Iris pigment epithelial cell (primary cell): ENCODE measurements around the gene IL18BP.

Experiments used
- DNase-seq: peaks from one replicate; pipeline ENCODE4 v3.0.0-alpha.2; 2011; ENCODE audit warnings: low read depth

The IL18BP gene

DNA sequence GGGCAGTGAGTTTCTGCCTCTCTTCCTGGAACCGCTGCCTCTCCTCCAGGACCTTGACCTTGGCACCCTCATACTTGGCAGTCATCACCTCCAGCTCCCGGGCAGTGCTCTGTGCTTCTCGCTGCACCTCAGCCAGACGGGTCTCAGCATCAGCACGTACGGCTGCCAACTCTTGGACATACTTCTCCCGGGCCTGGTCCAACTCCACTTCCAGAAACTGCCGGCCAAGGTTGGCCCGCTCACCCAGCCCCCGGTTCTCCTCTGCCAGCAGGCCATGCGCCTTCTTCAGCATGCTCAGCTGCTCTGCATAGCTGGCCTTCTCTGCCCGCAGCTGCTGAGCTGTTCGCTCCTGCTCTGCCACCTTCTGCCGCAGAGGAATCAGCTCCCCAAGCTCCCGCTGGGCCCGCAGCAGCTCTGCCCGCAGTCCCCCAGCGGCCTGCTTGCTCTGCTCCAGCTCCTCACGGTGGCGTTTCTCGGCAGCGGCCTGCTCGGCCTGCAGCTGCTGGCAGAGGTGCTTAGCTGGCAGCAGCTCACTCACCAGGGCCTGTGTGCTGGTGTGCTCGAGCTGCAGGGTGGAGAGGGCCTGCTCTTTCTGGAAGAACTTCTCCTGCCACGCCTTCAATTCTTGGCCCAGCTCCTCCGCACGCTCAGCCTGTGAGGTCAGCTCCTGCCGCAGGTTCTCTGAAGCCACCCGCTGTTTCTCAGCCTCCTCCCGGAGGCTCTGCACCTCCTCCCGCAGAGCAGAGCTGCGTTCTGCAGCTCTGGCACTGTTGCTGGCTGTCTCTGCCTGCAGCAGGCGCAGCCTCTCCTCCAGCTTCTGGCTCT, 14.4 kb downstream of the IL18BP start:
- peak; percentile 63 for DNase-seq

DNA sequence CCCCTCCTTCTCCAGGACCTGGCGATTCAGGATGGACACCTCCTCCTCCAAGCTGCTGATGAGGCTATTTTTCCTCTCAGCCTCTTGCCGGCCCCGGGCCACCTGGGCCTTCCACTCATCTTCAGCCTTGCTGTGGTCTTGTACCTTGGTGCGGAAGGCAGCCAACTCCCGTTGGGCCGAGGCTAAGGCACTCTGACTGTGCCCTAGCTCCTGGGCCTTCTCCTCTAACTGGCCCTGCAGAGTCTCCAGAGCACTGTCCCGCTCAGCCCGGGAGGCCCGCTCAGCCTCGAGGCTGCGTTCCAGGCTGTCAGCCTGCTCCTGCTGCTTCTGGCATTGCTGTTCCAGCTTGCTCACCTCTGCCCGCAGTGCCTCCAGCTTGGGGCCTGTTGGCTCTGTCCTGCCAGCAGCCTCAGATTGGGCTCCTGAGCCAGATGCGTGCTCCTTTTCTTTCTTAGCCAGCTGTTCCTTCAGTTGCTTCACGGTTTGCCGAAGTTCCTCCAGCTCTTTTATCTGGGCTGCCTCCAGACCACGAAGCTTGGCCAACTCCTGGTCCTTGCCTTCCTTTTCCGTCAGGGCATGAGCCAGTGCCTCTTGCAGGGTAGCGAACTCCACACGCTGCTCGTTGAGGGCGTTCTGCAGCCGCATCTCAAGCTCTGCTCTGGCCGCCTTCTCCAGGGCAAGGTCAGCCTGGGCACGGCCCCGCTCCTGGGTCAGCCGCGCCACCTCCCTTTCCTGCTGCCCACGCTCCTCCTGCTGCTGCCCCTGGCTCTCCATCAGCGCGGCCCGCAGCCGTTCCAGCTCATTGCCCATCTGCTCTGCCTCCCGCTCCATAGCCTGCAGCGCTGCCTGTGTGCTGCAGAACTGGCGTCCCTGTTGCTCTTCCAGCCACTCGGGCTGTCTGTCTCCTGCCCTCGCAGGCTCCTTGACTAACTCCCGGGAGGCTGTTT, 15.3 kb downstream of the IL18BP start:
- DNase-seq: no peak

DNA sequence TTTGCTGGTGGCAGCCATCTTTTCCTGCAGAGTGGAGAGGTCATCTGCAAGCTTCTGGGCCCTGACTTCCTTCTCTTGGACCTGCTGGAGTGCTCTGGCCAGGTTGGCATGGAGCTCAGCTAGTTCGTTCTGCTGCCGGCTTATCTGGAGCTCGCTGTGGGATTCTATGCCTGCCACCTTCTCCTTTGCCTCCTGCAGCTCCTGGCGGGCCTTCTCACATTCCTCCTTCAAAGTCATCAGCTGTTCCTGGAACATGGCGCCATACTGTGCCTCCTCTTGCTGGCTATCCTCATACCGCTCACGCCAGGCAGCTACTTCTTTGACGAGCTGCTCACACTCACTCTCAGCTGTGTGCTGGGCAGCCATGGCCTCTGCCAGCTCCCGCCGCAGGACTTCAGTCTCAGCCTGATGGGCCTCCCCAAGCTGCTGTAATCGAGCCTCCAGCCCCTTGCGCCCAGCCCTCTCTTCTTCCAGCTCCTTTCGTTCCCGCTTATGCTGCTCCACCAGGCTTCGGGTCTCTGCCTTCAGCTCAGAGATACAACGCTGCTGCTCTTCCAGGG, 16.1 kb downstream of the IL18BP start:
- DNase-seq: no peak

DNA sequence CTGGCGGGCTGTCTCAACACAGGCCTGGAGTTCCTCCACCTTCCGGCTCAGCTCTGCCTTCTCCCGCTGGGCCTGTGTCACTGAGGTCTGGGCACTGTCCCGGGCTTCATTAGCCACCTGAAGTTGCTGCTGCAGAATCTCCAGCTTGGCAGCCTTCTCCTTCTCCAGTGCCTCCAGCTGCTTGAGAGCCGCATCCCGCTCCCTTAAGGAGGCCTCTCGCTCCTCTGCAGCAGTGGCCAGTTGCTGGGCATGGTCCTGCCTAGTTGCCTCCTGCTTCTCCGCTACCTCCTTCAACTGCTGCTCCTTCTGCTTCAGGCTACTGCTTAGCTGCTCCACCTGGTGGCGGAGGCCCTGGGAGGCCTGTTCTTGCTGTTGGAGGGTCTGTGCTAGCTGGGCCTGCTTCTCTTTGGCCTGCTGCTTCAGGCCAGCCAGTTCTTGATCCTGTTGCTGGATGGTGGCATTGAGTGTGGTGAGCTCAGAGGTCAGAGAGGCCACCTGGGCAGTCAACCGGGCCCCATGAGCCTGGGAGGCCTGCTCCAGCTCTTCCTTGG, 16.9 kb downstream of the IL18BP start:
- peak; percentile 41 for DNase-seq

DNA sequence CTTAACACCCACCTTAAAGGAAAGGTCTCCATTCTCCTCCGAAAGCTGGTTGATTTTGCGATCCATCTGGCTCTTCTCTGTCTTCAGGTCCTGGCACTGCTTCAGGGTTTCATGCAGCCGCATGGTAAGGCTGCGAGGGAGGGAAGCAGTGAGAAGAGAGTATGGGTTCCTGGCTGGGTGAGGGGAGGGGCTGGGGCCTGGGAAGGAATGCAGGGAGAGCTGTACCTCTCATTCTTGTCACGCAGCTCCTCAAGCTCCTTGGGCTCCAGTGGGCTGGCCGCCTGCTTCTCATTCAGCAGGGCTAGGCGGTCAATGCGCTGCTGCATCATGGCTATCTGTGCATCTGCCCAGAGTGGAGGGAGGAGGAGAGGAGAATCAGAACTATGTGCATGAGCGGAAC, 19.5 kb downstream of the IL18BP start:
- DNase-seq: no peak

DNA sequence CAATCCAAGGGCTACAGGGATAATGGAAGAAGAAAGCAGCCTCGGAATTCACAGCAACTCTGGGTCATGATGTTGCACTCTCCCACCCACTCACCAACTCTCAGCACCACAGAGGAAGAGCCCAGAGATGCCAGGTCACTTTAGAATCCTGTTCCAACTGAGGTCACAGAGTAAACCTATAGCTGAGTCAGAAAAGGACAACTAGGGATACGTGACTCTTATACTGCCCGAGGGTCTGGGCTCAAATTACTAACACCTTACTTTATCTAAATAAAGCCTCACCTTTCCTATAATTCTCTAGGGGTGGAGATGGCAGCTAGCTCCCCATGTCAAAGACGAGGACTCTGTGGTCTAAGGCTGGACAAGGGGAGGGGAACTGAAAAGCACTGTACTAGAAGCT, 24.6 kb downstream of the IL18BP start:
- no peak for DNase-seq

DNA sequence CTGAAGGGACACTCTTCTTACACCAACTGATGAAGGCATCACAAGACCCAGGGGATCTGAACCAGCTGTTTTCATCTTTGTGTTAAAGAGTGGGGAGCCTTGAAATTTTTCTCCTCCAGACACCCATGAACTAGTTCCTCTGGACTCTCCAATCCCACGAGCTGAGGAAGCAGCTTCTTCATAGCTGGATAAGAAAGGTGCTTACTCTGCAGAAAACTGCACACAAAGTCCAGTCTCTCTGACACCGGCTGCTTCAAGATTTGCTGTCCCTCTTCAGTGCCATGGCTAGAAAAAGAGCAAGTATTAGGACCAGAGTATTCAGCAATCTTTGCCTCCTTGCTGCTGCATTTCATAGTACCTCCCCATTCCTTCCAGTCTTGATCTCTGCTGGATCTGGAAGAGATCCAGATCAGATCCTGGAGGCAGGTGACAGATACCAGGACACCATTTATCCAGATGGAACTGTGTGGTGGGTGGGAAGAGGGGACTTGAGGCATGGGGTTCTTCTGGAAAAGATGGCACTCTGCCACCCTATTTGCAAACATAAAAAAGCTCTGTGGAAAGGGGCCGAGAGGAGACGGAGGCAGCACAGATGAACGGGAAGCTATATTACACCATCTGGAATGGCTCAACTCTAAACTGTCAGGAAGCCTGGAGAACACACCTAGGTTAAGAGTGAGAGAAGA, 25.5 kb downstream of the IL18BP start:
- DNase-seq: no peak

DNA sequence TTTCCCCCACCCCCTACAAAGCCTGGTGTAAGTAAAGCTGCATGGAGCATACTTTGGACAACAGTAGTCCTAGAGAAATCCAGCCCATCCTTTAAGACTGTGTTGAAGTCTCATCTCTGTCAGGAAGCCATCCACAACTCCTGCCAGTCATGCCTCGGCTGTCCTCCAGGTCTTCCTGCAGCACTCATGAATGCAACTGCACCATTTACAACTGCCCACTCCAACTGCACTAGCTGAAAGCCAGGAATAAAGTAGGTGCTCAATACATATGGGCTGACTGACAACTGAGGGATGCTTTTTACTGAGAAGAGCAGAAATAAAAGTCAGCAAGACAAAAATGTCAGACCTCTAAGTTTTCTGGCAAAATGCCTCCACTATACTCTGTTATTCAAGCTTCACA, 27.4 kb downstream of the IL18BP start:
- no peak for DNase-seq

DNA sequence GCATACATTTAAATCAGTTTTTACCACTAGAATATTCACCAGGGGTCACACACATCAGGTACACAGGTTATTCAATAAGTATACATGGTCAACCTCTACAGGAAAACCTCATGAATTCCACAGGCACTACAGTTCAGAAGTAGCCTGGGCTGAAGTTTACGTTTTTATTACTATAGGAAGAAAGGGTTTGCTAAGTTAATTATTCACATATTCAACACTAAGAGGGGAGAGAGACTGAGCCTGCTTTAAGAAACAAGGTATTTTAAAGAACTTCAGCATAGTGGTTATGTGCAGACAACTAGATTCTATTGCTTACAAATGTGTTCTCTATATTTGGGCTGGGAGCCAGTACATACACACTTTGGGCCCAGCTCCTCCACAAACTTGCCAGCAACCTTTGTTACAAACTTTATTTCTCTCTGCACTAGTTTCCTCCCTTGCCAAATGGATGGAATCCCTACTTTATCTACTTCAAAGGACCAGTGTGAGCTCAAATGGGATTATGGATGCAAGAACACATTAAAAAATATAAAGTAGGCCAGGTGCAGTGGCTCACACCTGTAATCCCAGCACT, 31.9 kb downstream of the IL18BP start:
- DNase-seq: no peak

DNA sequence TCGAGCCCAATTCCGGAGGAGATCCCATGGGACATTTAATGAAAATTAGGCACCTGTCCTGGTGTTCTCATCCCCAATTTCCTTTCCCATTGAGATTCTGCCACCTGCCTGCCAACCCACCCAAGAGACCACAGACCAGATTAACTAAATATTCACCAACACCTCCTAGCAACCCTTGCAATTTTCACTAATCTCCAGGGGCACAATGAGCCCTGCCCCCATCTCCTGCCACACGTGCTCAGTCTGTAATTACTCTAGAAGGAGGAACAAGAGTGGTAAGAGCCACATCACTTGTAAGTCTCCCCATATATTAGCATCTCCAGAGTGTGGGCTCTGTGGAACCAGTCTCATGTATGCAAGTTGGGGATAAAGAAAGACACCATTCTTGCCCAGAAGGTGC, 38.0 kb downstream of the IL18BP start:
- no peak for DNase-seq

DNA sequence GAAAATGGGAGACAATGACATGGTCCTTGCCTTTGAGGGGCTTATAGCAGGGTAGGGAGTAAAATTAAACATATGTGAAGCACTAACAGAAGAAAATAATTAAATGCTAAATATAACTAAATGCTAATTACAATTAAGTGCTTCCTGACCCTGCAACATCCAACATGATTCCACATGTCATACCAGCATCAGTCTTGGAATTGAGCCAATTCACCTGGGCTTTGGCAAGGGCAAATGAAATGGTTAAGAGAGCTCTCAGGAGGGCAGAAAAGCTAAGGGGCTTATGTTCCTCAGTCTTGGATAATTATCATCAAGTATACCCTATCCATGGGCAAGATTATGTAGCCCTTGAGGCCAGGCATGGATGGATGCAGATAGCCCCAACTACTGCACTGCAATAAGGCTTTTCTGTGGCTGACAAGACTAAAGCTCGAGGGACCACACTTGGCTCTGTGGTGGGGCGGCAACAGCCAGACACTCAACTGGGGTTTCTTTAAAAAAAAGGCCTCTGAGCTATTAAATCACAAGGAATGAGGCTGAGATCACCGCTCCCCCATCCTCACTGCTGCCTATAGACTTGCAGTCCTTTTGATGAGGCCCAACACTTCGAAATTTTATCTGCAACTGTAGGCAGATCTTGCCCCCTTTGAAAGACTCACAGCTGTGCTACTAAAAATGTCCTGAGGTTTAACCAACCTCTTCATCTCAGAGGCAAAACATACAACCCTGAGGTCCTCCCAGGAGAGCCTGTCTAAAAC, 39.0 kb downstream of the IL18BP start:
- peak; percentile 8 for DNase-seq

DNA sequence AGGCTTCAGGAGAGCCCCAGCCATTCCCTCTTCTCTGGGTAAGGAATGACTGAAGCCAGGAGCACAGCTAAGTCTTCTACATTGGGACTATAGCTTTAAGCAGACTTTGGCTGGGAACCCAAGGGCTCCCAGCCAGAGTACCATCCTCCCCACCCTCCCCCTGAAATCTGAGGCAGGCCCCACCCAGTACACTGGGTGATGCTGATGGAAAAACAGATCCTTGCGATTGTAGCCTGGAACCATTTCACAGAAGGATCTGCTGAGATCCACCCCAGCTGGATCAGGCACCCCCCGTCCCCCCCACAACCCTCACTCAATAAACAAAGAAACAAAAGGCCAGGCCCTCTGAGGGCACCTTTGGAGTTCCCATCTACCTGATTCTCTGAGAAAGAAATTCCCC, 39.8 kb downstream of the IL18BP start:
- peak; percentile 78 for DNase-seq

DNA sequence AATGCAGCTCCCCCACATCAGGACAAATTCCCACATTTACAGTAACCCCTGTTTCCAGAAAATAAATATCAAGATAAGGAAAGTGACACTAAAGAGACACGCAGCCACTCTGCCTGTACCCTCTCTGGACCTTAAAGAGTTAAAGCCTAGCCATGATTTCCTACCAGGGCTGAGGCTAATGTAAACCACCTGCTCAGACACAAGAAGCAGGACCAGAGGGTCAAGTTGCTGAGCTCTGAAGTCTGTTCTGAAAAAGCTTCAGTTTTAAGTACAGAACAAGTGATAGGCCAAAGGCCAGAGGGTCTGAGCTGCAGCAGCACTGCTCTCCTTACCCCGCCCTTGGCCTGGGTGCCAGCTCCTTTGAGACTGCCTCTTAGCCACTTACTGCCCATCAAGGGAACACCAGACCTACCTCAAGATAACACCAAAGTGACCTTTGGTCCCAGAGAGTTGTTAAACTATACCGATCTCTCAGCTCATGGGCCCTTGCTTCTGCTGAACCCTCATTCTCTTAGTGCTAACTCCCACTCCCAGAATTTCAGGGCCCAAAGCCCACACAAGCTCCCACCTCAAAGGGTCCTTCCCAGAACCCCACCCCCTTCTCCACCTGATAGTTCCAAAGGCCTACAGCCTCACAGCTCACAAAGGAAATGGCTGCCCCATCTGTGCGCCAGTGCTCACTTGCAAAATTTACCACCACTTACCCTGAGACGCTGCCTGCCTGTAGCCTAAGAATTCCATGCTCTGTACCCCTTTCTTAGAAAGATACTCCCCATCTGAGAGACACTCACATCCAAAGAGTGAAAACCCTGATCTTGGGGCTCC, 40.5 kb downstream of the IL18BP start:
- peak; percentile 51 for DNase-seq

DNA sequence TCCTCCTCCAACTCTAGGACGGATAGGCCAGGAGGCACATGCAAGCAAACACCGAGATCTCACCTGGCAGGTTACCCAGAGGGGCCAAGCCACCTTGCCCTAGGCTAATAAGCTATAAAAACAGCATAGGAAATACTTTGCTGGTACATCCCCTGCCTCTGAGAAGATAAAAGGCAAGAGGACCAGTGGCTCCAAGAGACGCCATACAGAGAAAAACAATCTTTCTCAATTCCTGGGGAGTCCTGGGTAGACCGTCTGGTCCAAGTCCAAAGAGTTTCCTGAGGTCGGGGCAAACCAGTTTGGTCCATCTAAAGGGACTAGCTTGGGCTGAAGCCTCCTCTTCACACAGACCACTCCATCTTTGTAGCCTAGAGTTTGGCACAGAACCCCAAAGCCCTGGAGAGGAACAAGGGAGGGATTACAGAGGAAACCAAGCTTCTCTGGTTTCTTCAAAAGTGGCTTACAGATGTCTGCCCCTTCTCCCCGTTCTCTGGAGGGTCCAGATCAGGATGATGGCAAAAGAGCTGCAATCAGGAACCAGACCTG, 41.2 kb downstream of the IL18BP start:
- peak; percentile 11 for DNase-seq

DNA sequence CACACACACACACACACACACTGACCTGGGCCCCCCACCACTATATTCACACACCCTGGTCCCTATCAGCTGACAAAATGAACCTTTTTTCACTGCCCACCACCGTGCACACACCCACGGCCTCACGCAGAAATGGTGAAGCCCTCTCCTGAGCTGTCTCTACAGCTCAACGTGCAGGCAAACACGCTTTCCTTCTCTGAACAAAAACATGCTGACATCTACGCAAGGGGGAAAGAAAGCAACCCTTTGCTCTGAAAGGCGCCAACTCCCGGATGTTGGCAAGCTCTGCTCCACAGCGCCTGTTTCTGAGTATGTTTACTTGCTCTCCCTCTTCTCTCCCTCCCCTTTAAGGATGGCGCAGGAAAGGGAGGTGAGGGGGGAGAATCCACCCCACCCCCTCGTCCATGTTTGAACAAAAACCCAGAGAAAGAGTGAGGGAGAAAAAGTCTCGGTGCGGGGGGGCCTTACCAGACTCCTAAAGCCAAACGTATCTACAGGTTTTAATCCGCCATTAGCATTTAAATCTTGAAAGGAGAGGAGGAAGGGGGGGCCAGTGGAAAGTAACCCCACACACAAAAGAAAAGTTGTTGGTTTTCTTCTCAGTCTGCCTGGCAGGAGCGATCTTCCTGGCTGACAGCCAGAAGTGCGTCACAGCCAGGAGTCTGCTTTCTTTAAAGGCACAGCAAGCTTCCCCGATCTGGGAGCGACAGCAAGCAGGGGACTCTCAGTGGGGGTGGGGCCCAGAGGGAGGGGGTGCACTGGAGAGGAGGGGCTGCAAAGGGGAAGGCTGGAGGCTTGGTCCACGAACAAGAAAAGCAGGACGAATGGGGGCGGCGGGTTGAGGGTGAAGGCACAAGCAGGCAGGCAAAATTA, 42.0 kb downstream of the IL18BP start:
- peak; percentile 93 for DNase-seq

DNA sequence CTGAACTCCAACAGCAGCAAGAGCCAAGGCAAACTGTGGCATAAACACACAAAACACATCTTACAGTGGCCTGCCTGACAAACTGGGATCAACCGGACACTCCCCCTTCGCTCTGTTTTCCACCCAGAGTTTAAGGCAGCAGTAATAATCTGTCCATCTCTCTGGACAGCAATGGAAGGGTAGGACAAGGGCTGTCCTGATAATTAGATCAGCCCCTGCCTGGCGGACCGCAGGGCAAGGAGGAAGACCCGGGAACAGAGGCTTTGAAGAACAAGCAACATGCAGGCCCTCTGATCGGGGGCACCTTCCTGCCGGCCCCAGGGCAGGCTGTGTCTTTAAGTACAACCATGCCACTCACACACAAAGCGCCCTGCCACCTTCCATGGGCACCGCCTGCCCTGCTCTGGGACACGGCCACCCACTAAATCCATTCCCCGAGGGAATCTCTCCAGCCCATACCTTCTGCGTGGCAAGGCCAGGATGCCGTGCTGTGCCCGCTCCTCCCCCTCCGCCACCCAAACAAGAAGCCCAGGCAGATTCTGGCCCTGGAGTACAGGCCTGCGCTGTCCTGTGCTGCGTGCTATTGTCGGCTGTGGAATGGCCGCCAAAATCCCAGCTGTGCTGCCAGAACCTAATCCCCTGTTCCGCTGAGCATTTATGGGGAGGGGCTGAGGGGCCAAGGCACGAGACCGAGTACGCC, 42.8 kb downstream of the IL18BP start:
- DNase-seq: peak; percentile 76

DNA sequence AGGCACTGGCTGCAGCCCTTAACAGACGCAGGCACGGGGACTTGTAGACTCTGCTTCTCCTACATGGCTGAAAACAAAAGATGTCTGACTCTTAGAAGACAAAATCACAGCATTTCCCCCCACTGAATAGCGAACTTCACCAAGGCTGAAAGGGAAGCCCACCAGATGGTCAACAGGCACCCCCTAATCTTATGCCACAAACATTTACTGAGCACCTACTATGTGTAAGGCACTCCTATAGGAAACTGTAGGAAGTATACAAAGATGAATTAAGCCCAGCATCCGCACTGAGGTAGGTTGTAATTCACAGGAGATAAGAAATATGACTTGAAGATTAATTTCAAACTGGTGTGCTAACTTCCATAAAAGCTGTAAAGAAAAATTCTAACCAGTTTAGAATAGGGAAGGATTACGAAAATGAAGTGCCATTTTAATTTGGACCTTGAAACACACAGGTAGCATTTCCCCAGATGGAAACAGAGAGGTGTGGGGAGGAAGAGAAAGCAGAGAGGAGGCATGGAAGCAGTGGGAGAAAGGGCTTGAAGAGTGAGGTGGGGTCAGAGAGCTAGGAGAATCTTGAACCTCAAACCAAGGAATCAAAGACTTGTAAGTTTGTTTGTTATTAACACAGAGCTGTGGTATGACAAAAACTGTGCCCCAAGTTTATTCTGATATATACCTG, 43.5 kb downstream of the IL18BP start:
- DNase-seq: no peak
